Ascending aorta (tissue), 2 donors: ENCODE measurements around the gene ACIN1. TPM values are rescaled to one million over a fixed set of nuclear protein-coding genes. Genes with fewer than 3 reads are reported as not detected.

Experiments
- DNase-seq, 2 donors: peaks; one replicate each; pipeline ENCODE4 v3.0.0-alpha.2; 2019; ENCODE audit warnings: low spot score in 2 of 2
- H3K27ac ChIP-seq, 2 donors: fragments of 200-600 bp; sonication (generic); one replicate each; pipeline ENCODE4 v1.5.1; 2016 to 2017; ENCODE audit warnings: mild to moderate bottlenecking in 1 of 2
- H3K27me3 ChIP-seq: fragments of 200-600 bp; sonication (generic); one replicate; pipeline ENCODE4 v1.5.1; 2017
- H3K36me3 ChIP-seq, 2 donors: fragments of 200-600 bp; sonication (generic); one replicate each; pipeline ENCODE4 v1.5.1; 2016
- H3K4me1 ChIP-seq, 2 donors: fragments of 200-600 bp; sonication (generic); one replicate each; pipeline ENCODE4 v1.5.1; 2016 to 2017; ENCODE audit warnings: mild to moderate bottlenecking in 1 of 2
- H3K4me3 ChIP-seq, 2 donors: fragments of 200-600 bp; sonication (generic); one replicate each; pipeline ENCODE4 v1.5.1; 2016 to 2017; ENCODE audit warnings: mild to moderate bottlenecking in 1 of 2
- H3K9me3 ChIP-seq, 2 donors: fragments of 200-600 bp; sonication (generic); one replicate each; pipeline ENCODE4 v1.5.1; 2016
- intact Hi-C: fragments of 100-400 bp; cut with DNase I; formaldehyde crosslinking; loops from one replicate; pipeline ENCODE4 v1.15.1; 2023
- total RNA-seq: library from RNA; depleted of rRNA; stranded (reverse); fragments of >200 nt; gene quantifications from one replicate; pipeline ENCODE4 v1.1.0, GENCODE V29; 2016
- TF ChIP-seq, protein P1 (sequence below), 3 experiments: fragments of 200-600 bp in 2 of 3; fragments of 450-650 bp in 1 of 3; sonication (generic) in 2 of 3; IDR thresholded peaks; one replicate each; pipeline ENCODE4 v1.5.1; 2016 to 2019; ENCODE audit warnings: antibody characterized with exemption in 3 of 3, mild to moderate bottlenecking in 1 of 3, moderate library complexity in 1 of 3

Gene ACIN1
- total RNA-seq, 1 donor from 2014 or later: 58.9 TPM

DNA sequence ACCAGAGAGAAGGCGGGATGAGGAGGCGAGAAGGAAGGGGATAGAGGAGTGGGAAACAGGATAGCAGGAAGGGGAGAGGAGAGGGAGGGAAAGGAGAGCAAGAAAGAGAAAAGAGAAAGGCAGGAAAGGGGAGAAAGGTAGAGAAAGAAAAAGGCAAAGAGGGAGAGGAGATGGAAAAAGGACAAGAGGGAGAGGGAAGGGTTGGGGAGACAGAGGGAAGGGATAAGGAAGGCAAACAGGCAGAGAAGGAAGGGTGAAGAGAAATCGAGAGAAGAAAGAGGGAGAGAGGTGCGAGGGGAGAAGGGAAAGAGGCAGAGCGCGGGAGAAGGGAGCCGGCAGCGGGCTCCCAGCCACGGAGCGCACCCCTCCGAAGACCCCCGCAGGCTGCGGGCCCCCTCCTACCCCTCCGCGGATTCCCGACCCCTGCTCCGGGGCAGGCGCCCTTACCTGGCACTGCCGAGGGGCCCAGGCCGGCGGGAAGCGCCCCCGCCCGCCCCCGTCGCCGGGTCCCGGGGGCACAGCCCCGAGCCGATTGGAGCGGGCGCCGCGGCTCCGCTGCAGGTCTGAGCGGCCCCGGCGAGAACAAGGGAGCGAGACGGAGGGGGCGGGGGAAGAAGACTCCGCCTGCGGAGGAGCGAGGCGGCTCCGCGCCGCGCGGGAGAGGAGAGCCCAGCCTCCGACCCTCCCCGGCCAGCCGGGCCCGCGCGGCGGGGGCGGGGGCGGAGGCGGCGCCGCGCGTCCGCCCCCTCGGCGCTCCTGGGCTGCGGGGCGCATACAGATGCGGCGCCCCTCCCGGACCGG, 37.8 kb downstream of the ACIN1 start, which contains the start of gene CDH24:
CDH24 (minus strand) TSS at position 565 of the 801 bp plus-strand sequence. CDS start 1,787 bp downstream, outside the sequence.
- Histone ChIP-seq H3K27ac (peak within 1 kb of the TSS in 1 of 2 donors; percentile 73), H3K9me3 (no peaks in the 10 kb centered on the region), H3K27me3 (no peaks in the 10 kb centered on the region), H3K4me1 (peaks cover 3 to 21% of the 10 kb centered on the region in 2 donors), H3K36me3 (peaks cover 31 to 35% of the 10 kb centered on the region in 2 donors), H3K4me3 (peak within 1 kb of the TSS; percentile 60 to 95)
- DNase-seq: peak in 1 of 2 donors; percentile 83
- intact Hi-C loops: loop anchor here (5.0 to 10.0 kb wide), 2 partner anchors 125 to 502 kb away; no protein-coding TSS in a partner anchor
- TF ChIP-seq, protein P1, sequence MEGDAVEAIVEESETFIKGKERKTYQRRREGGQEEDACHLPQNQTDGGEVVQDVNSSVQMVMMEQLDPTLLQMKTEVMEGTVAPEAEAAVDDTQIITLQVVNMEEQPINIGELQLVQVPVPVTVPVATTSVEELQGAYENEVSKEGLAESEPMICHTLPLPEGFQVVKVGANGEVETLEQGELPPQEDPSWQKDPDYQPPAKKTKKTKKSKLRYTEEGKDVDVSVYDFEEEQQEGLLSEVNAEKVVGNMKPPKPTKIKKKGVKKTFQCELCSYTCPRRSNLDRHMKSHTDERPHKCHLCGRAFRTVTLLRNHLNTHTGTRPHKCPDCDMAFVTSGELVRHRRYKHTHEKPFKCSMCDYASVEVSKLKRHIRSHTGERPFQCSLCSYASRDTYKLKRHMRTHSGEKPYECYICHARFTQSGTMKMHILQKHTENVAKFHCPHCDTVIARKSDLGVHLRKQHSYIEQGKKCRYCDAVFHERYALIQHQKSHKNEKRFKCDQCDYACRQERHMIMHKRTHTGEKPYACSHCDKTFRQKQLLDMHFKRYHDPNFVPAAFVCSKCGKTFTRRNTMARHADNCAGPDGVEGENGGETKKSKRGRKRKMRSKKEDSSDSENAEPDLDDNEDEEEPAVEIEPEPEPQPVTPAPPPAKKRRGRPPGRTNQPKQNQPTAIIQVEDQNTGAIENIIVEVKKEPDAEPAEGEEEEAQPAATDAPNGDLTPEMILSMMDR (IDR thresholded peaks at IDR 0.05): no peak

DNA sequence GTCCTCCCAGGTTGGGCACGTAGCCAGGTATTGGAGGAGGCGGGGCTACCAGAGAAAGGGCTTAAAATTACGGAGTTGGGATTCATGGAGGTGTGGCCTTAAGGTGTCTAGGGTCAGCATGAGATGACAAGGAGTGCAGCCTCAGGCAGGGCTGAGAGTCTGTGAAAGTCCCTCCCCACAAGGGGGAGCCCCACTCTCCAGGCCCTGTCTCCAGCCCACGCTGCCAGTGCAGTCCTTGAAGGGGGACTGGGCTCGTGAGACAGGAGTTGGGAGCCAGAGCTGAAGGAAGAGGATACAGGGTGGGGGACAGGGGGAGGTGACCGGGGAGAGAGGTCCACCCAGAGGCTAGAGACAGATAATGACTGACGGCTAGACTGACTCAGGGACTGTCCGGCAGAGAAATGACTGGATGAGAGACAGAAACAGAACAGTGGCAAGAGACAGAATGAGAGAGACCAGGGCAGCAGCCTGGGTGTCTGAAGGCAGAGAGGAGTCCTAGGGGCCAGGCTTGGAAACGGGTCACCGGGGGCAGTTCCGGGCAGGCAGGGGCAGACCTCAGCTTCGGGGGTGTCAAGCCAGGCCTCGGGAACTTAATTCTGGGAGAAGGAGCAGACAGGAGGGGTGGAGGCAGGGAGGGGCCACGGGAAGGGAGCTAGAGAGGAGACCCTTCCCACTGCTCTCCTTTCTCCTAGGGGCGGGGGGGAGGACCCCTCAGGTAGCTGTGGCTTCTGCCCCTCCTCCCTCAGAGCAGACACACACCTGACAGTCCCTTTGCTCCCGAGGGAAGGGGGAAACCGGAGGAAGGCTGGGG, 38.6 kb downstream of the ACIN1 start:
- H3K27me3 ChIP-seq: no peaks in the 10 kb centered on the region
- H3K9me3 ChIP-seq: no peaks in the 10 kb centered on the region
- H3K36me3 ChIP-seq: peaks cover 26 to 29% of the 10 kb centered on the region in 2 donors
- H3K4me1 ChIP-seq: peaks cover 3 to 18% of the 10 kb centered on the region in 2 donors
- TF ChIP-seq, protein P1 (IDR thresholded peaks at IDR 0.05): peak; percentile 31 to 57 (median 52)
- peak overlapping the region; percentile 10 to 95 for H3K4me3 ChIP-seq
- peak in 1 of 2 donors; percentile 78 for DNase-seq
- intact Hi-C loops: loop anchor here (5.0 to 10.0 kb wide), 2 partner anchors 124 to 502 kb away; no protein-coding TSS in a partner anchor
- no peak overlapping the region for H3K27ac ChIP-seq

DNA sequence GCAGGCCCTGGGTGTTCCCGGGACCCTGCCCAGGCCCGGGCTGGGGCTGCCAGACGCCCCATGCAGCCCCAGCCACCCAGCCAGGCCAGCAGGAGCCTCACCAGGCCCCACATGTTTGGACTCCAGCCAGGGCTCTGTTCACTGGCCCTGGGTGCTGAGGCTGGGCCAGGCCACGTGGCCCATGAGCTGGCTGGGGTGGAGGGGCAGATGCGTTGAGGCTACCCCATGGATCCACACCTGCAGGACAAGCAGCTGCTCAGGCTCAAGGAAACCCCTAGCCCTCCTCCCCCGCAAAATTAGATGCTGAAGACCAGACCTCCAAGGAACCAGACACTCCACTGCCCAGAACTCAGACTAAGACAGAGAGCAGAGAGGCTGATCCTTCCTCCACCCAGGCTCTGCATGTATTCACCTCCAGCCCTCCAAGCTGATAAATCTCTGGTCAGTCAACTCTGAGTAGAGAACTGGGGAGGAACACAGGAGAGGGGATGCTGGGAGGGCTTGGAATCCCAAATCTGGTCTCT, 39.3 kb downstream of the ACIN1 start:
- H3K27ac ChIP-seq: no peak overlapping the region
- intact Hi-C loops: loop anchor here (5.0 to 10.0 kb wide), 2 partner anchors 123 to 501 kb away; no protein-coding TSS in a partner anchor
- peaks cover 3 to 18% of the 10 kb centered on the region in 2 donors for H3K4me1 ChIP-seq
- DNase-seq: no peak
- H3K36me3 ChIP-seq: peaks cover 19 to 23% of the 10 kb centered on the region in 2 donors
- TF ChIP-seq, protein P1 (IDR thresholded peaks at IDR 0.05): no peak
- no peak overlapping the region for H3K4me3 ChIP-seq
- H3K27me3 ChIP-seq: no peaks in the 10 kb centered on the region
- H3K9me3 ChIP-seq: no peaks in the 10 kb centered on the region

GRCh38 chr14:23055147-23055550, 39.8 kb downstream of the ACIN1 start:
- no peak overlapping the region for H3K27ac ChIP-seq
- no peak for DNase-seq
- H3K36me3 ChIP-seq: peaks cover 14 to 17% of the 10 kb centered on the region in 2 donors
- no peak overlapping the region for H3K4me3 ChIP-seq
- H3K27me3 ChIP-seq: no peaks in the 10 kb centered on the region
- TF ChIP-seq, protein P1 (IDR thresholded peaks at IDR 0.05): no peak
- no peaks in the 10 kb centered on the region for H3K9me3 ChIP-seq
- intact Hi-C loops: loop anchor here (5.0 to 10.0 kb wide), 2 partner anchors 123 to 500 kb away; no protein-coding TSS in a partner anchor
- peaks cover 3 to 18% of the 10 kb centered on the region in 2 donors for H3K4me1 ChIP-seq
